GM19351 (cell line): ENCODE results near the gene SELENOP.
A peak's percentile ranks its signal among the peaks of the same experiment; 100 is the strongest.

ENCODE experiments used
- ATAC-seq: cut with Tn5 transposase; IDR thresholded peaks from one replicate; pipeline ENCODE4 v1.9.1; 2021; ENCODE audit warnings: mild to moderate bottlenecking, moderate library complexity; ENCODE audit not compliant: unreplicated experiment

Gene SELENOP

GRCh38 chr5:42798284-42799240, 13.1 kb downstream of the SELENOP start:
- no peak for ATAC-seq

- no peak for ATAC-seq
Observed at GRCh38 chr5:42791151-42791550, 20.5 kb downstream of the SELENOP start.

- ATAC-seq, result no peak
Observed at GRCh38 chr5:42787845-42788244, 23.8 kb downstream of the SELENOP start.

- no peak for ATAC-seq
Observed at GRCh38 chr5:42787073-42787472, 24.6 kb downstream of the SELENOP start.

- ATAC-seq, result no peak
Observed at GRCh38 chr5:42785756-42786155, 25.9 kb downstream of the SELENOP start.

- no peak for ATAC-seq
Observed at GRCh38 chr5:42784132-42784531, 27.6 kb downstream of the SELENOP start.

GRCh38 chr5:42781584-42781983, 30.1 kb downstream of the SELENOP start:
- ATAC-seq, result no peak

- ATAC-seq, result peak; percentile 89
Observed at GRCh38 chr5:42779083-42779482, 32.6 kb downstream of the SELENOP start.

- ATAC-seq, result no peak
Observed at GRCh38 chr5:42772265-42772993, 39.3 kb downstream of the SELENOP start.

GRCh38 chr5:42770003-42770402, 41.7 kb downstream of the SELENOP start:
- ATAC-seq, result no peak

GRCh38 chr5:42768106-42768504, 43.6 kb downstream of the SELENOP start:
- ATAC-seq, result no peak

GRCh38 chr5:42767491-42768105, 44.1 kb downstream of the SELENOP start:
- peak; percentile 84 for ATAC-seq

GRCh38 chr5:42761791-42762190, 49.9 kb downstream of the SELENOP start:
- ATAC-seq, result no peak

GRCh38 chr5:42760426-42760825, 51.3 kb downstream of the SELENOP start:
- no peak for ATAC-seq

- ATAC-seq, result no peak
Observed at GRCh38 chr5:42759456-42759855, 52.2 kb downstream of the SELENOP start.

GRCh38 chr5:42756606-42757601, 54.8 kb downstream of the SELENOP start, which contains the start of gene CCDC152:
Gene CCDC152, plus strand, starts transcription at chr5:42756818. Its CDS starts 2,304 bp downstream, at chr5:42759122.
- peak; percentile 94 for ATAC-seq

- no peak for ATAC-seq
Observed at GRCh38 chr5:42753099-42753498, 58.6 kb downstream of the SELENOP start.

GRCh38 chr5:42751044-42751443, 60.6 kb downstream of the SELENOP start:
- ATAC-seq, result no peak

- no peak for ATAC-seq
Observed at GRCh38 chr5:42750507-42750906, 61.2 kb downstream of the SELENOP start.
